Superior temporal gyrus (tissue), 1 donor: ENCODE results near the gene PTPA.

ENCODE experiments used
- DNase-seq: peaks from one replicate; pipeline ENCODE4 v3.0.0-alpha.2; 2016; ENCODE audit errors: extremely low spot score

Gene PTPA

GRCh38 chr9:129110740-129111527 lies at the start of gene PTPA, which contains the start of gene CRAT:
Gene PTPA, plus strand, starts transcription at chr9:129111415. Its CDS starts 186 bp downstream, at chr9:129111601.
Gene CRAT, minus strand, starts transcription at chr9:129110793. Its CDS starts 284 bp downstream, at chr9:129110509.
- DNase-seq, result peak; percentile 91

DNA sequence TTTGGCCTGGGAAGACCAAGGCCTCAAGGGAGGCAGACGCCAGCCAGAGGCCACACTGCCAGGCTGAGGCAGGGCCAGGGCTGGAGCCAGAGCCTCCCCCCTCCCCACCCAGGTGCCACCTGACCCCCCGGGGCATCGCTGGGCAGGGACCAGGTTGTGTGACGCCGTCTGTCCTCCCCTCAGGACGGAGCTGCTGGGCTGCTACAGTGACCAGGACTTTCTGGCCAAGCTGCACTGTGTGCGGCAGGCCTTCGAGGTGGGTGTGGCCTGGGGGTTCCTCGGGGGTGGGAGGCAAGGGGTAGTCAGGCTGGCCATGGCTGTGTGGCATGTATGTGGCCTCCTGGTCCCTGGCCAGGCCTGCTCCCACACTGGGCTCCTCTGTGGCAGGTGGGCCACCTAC lies 48.2 kb upstream of the PTPA start:
- no peak for DNase-seq

DNA sequence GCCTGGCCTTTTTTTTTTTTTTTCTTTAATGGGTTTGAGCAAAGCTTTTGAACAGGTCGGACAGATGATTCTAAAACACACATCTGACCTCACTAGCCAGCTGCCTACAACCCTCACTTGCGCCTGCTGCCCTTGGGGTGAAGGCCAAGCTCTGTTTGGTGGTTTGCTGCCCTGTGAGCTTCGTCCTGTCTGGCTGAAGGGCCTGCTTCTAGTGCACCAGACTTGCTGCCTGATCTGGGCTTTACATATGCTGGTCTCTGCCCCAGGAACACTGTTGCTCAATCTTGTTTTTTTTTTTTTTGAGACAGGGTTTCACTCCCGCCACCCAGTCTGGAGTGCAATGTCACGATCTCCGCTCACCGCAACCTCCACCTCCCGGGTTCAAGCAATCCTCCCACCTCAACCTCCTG lies 46.7 kb upstream of the PTPA start:
- no peak for DNase-seq

- DNase-seq, result no peak
Observed at GRCh38 chr9:129068110-129068509, 43.1 kb upstream of the PTPA start.

DNA sequence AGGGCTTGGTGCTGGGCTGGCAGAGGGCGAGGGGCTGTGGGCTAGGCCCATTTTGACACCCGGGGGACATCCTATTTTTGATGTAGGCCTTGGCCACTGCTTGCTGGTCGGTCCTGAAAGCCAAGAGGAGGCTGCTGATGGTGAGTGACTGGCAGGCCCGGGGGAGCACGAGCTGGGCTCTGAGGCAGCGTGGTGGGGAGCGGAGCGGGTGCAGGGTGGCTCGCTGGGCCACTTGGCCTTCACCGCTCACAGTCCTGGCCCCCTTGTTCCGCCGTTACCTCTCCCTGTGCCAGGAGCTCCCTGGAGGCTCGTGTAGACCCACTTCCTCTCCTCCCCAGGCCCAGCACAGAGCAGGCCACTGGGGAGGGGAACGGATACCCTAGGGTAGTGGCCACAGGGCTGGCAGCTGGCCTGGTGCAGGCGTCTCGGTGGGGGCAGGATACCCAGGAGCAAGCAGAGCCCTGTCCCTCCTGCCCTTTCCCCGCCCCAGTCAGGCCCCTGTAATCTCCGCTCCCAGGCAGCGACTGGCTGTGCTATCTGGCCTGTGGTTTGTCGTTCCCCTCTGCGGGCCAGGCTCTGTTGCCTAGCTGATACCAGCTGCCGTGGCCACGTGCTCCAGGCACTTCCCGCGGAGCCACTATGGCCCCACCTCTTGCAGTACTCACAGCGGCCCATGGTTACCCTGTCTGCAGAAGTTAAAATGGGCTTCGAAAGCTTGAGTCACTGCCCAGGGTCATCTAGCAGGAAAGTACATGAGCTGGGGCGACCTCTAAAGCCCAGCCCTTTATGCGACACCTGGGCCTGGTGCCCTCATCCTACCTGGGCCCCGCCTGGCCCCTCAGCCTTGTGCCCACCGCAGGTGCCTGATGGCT lies 42.0 kb upstream of the PTPA start:
- DNase-seq, result no peak

- no peak for DNase-seq
Observed at GRCh38 chr9:129069862-129070641, 41.2 kb upstream of the PTPA start.

- no peak for DNase-seq
Observed at GRCh38 chr9:129070696-129071525, 40.3 kb upstream of the PTPA start.

- DNase-seq, result no peak
Observed at GRCh38 chr9:129071526-129072126, 39.6 kb upstream of the PTPA start.

DNA sequence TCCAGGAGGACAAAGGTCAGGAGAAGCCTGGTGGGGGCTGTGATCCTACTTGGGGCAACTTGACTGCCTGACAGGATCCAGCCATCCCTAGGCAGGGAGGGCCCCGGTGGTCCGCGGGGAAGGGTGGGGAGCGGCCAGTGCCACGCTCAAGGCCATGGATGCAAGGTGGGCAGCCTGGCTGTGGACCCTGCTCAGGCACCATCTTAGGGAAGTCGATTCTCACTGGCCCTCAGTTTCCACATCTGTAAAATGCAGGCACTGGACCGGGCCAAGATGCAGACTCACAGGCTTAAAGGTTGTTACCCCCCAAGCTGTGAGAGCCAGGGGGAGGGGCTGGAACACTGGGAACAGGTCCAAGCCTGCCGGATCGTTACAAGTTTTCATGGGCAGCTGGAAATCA lies 39.0 kb upstream of the PTPA start:
- DNase-seq, result no peak

DNA sequence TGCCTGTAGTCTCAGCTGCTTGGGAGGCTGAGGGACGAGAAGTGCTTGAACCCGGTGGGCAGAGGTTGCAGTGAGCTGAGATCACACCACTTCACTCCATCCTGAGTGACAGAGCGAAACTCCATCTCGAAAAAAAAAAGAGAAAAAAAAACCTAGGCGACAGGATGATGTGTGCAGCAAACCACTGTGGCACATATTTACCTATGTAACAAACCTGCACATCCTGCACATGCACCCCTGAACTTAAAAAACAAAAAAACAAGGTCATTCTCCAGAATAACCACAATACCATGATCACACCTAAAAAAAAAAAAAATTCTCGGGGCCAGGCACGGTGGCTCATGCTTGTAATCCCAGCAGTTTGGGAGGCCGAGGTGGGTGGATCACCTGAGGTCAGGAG lies 37.8 kb upstream of the PTPA start:
- DNase-seq, result no peak

- DNase-seq, result no peak
Observed at GRCh38 chr9:129074106-129074505, 37.1 kb upstream of the PTPA start.

DNA sequence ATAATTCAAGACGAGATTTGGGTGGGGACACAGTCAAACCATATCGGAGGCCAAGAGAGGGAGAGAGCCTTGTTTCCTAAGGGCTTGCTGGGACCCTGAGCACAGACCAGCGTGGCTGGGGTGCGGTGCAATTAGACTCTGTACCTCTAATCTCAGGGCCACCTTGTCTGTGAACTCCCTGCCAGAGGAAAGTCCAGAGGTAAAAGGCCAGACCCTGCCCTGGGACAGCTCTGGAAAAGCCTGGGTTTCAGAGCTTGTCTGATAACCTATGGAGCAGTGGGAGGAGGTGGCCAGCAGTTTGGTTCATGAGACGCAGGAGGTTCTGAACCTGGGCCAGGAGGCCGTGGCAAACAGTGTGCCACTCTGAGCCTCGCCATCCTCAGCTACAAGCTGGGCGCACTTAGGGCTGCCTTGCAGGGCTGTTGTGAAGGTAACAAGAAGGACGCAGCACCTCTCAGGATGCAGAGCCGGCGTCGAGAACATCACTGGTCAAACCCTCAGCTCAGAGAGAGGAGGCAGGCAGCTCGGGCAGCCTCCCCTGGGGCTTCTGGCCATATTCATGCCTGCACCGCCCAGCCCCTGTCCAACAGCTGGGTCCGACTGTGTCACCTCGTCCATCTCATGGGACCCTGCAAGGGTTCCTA lies 35.1 kb upstream of the PTPA start:
- no peak for DNase-seq

DNA sequence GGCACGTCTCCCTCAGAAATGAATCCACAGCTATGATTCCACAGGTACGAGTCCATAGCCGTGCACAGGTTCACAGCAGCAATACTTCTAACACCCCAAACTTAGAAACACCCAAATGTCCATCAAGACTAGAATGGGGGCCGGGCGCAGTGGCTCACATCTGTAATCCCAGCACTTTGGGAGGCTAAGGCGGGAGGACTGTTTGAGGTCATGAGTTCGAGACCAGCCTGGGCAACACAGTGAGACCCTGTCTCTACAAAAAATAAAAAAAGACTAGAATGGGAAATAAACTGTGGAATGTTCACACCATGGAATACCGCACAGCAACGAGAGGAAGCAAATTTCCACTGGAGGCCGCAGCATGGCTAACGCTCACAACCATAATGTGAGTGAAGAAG lies 34.6 kb upstream of the PTPA start:
- DNase-seq, result no peak

DNA sequence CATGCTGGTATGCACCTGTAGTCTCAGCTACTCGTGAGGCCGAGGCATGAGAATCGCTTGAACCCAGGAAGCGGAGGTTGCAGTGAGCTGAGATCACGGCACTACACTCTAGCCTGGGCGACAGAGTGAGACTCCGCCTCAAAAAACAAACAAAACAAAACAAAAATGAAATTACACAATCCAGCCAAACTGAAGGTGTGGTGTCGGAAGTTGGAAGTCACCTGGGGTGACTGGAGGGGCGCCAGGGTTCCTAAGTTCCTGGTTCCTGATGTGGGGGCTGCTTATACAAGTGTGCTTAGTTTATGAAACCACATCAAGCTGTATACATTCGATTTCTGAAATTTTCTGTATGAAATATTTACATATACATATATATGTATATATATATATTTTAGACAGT lies 34.0 kb upstream of the PTPA start:
- DNase-seq, result no peak

GRCh38 chr9:129078691-129079503 lies 32.3 kb upstream of the PTPA start:
- no peak for DNase-seq

- DNase-seq, result no peak
Observed at GRCh38 chr9:129079829-129080228, 31.4 kb upstream of the PTPA start.

GRCh38 chr9:129080298-129080600 lies 31.0 kb upstream of the PTPA start:
- no peak for DNase-seq

GRCh38 chr9:129080601-129081387 lies 30.4 kb upstream of the PTPA start, which contains the start of gene DOLPP1:
Gene DOLPP1, plus strand, starts transcription at chr9:129081111. Its CDS starts 21 bp downstream, at chr9:129081132.
- peak; percentile 99 for DNase-seq
